ENCODE data around the gene RAB27B. TPM values are rescaled to one million over a fixed set of nuclear protein-coding genes. Genes with fewer than 3 reads are reported as not detected.

RAB27B gene
- total and polyA plus RNA-seq, 10 of the 15 experiments (the other 5 are each of a cell fraction or from before 2014, with no cell fraction given), result under 0.01 to 0.03 TPM; not detected in 8

- SMC1A ChIA-PET (ENCODE audit: uncharacterized antibody, unreplicated experiment), result no interaction called here
- DNase-seq (ENCODE audit: low read depth, low spot score) (no peak), FAIRE-seq (no peak), ATAC-seq (no peak)
- Histone ChIP-seq H4K20me1 (ENCODE audit: control insufficient read depth, insufficient read depth) (no peaks in the 10 kb centered on the region), H3K4me1 (ENCODE audit: control insufficient read depth, insufficient read depth, low read length) (no peaks in the 10 kb centered on the region), H3K9me3 (replicated peaks; ENCODE audit: control insufficient read depth, insufficient read depth, low read length) (no peaks in the 10 kb centered on the region), H3K9ac (ENCODE audit: control insufficient read depth, insufficient read depth, low read length) (no peak overlapping the region), H3K27me3 (replicated peaks in 1 of 2; ENCODE audit: control insufficient read depth in 2 of 2, insufficient read depth in 2 of 2, low read length in 1 of 2) (no peaks in the 10 kb centered on the region), H3K4me3 (no peak overlapping the region), H3K79me2 (ENCODE audit: control insufficient read depth, insufficient read depth, low read length) (no peaks in the 10 kb centered on the region), H3K27ac (ENCODE audit: control insufficient read depth, insufficient read depth) (no peak overlapping the region), H3K4me2 (ENCODE audit: control insufficient read depth, insufficient read depth) (no peak overlapping the region), H3K36me3 (ENCODE audit: control insufficient read depth in 2 of 2, insufficient read depth in 2 of 2, low read length in 1 of 2) (no peaks in the 10 kb centered on the region), H2AFZ (ENCODE audit: control insufficient read depth, low read depth, low read length) (no peak overlapping the region)
- BruUV-seq (replicated peaks), result no TSS peak
- WGBS (ENCODE audit: insufficient coverage, insufficient replicate concordance, low lambda C conversion rate, missing lambda C conversion rate), result 1% methylated on average over 2 of the region's 2 CpGs
- in situ Hi-C loops (cut with MboI) (no loop called here), intact Hi-C loops (cut with micrococcal nuclease; ENCODE audit: unreplicated experiment) (no loop called here)
- CTCF ChIA-PET, result interaction anchor here (0.9 kb wide), 1 partner anchor 29 kb away, joined by 3 read pairs; no protein-coding TSS in a partner anchor
- TF ChIP-seq ATF7 (IDR thresholded peaks at IDR 0.05; ENCODE audit: low read depth), result no peak
- TF ChIP-seq ATF2 (IDR thresholded peaks at IDR 0.05; ENCODE audit: low read length), result no peak
- no peak for TF ChIP-seq ZNF24 (IDR thresholded peaks at IDR 0.05)
- no peak for TF ChIP-seq TCF3 (IDR thresholded peaks at IDR 0.05; ENCODE audit: borderline replicate concordance, insufficient read depth, low read depth, low read length)
- no peak for TF ChIP-seq NFXL1 (IDR thresholded peaks at IDR 0.05; ENCODE audit: borderline replicate concordance)
- TF ChIP-seq ZBTB11 (CRISPR knock-in tag; IDR thresholded peaks at IDR 0.05), result no peak
- no peak for TF ChIP-seq MTA3 (IDR thresholded peaks at IDR 0.05; ENCODE audit: borderline replicate concordance, low read length)
- no peak for TF ChIP-seq CTCF (IDR thresholded peaks at IDR 0.05 in 2 of 3, conservative IDR thresholded peaks at IDR 0.05 in 1 of 3; ENCODE audit: control insufficient read depth in 2 of 3, extremely low read depth in 1 of 3, insufficient read depth in 1 of 3, low read depth in 3 of 3, low read length in 3 of 3)
- TF ChIP-seq HCFC1 (IDR thresholded peaks at IDR 0.05; ENCODE audit: low read length), result no peak
- no peak for TF ChIP-seq FOXM1 (IDR thresholded peaks at IDR 0.05; ENCODE audit: low read depth, low read length)
- TF ChIP-seq ZBTB40 (IDR thresholded peaks at IDR 0.05; ENCODE audit: borderline replicate concordance), result no peak
- no peak for TF ChIP-seq YBX1 (IDR thresholded peaks at IDR 0.05)
- no peak for TF ChIP-seq POLR2A (IDR thresholded peaks at IDR 0.05; ENCODE audit: low read depth, low read length)
- TF ChIP-seq FOXK2 (IDR thresholded peaks at IDR 0.05), result no peak
- no peak for TF ChIP-seq CHD1 (IDR thresholded peaks at IDR 0.05; ENCODE audit: low read depth, low read length)
- TF ChIP-seq ZNF622 (IDR thresholded peaks at IDR 0.05), result no peak
- POLR2A ChIA-PET, result no interaction called here
- RAD21 ChIA-PET (ENCODE audit: unreplicated experiment), result no interaction called here
Observed at GRCh38 chr18:54888933-54889332, 60.7 kb downstream of the RAB27B start.
